HL-60/S4 treated with phorbol 12-myristate 13-acetate at 8.2 ng/mL for 4 days and 3 days (cell line): Measurements from ENCODE around the gene ZFP91.

Source experiments
- in situ Hi-C: fragments of 300-500 bp; cut with MboI; formaldehyde crosslinking; loops from 2 replicates; pipeline ENCODE4 v1.15.0; 2022; ENCODE audit warnings: low sequenced_read_pairs

The ZFP91 gene

GRCh38 chr11:58628446-58628845 is 49.6 kb downstream of the ZFP91 start:
- in situ Hi-C loops = no loop called here

GRCh38 chr11:58629857-58630256 is 51.0 kb downstream of the ZFP91 start:
- in situ Hi-C loops = no loop called here

GRCh38 chr11:58631378-58631777 is 52.5 kb downstream of the ZFP91 start:
- in situ Hi-C loops = no loop called here

- in situ Hi-C loops = no loop called here
Measured at GRCh38 chr11:58632510-58632909, 53.6 kb downstream of the ZFP91 start.

- in situ Hi-C loops = no loop called here
Measured at GRCh38 chr11:58636587-58636986, 57.7 kb downstream of the ZFP91 start.

- in situ Hi-C loops = no loop called here
Measured at GRCh38 chr11:58637371-58637770, 58.5 kb downstream of the ZFP91 start.

- in situ Hi-C loops = no loop called here
Measured at GRCh38 chr11:58639103-58639502, 60.2 kb downstream of the ZFP91 start.

- in situ Hi-C loops = no loop called here
Measured at GRCh38 chr11:58639669-58640068, 60.8 kb downstream of the ZFP91 start.

- in situ Hi-C loops = no loop called here
Measured at GRCh38 chr11:58640386-58641023, 61.6 kb downstream of the ZFP91 start.

- in situ Hi-C loops = no loop called here
Measured at GRCh38 chr11:58641341-58641740, 62.5 kb downstream of the ZFP91 start.

- in situ Hi-C loops = no loop called here
Measured at GRCh38 chr11:58641803-58642581, 63.1 kb downstream of the ZFP91 start.

- in situ Hi-C loops = no loop called here
Measured at GRCh38 chr11:58645854-58646253, 67.0 kb downstream of the ZFP91 start.

- in situ Hi-C loops = no loop called here
Measured at GRCh38 chr11:58647141-58647699, 68.4 kb downstream of the ZFP91 start.

- in situ Hi-C loops = no loop called here
Measured at GRCh38 chr11:58647866-58648265, 69.0 kb downstream of the ZFP91 start.

- in situ Hi-C loops = no loop called here
Measured at GRCh38 chr11:58649623-58650022, 70.8 kb downstream of the ZFP91 start.

GRCh38 chr11:58650496-58650895 is 71.6 kb downstream of the ZFP91 start:
- in situ Hi-C loops = no loop called here

GRCh38 chr11:58652726-58653280 is 73.9 kb downstream of the ZFP91 start:
- in situ Hi-C loops = no loop called here

- in situ Hi-C loops = no loop called here
Measured at GRCh38 chr11:58654079-58654907, 75.4 kb downstream of the ZFP91 start.

- in situ Hi-C loops = no loop called here
Measured at GRCh38 chr11:58654908-58655296, 76.0 kb downstream of the ZFP91 start.

- in situ Hi-C loops = no loop called here
Measured at GRCh38 chr11:58656348-58656747, 77.5 kb downstream of the ZFP91 start.

GRCh38 chr11:58658623-58659022 is 79.8 kb downstream of the ZFP91 start:
- in situ Hi-C loops = no loop called here
